HepG2 (cell line): Measurements from ENCODE around the gene CPS1.

Experiments
- CTCF ChIP-seq: sonication (generic); formaldehyde crosslinking; IDR thresholded peaks from 2 replicates; pipeline ENCODE4 v1.5.0; 2020; ENCODE audit warnings: mild to moderate bottlenecking, missing genetic modification reagents, moderate library complexity
- EHMT2 ChIP-seq: fragments of 200-600 bp; sonication (generic); IDR thresholded peaks from 2 replicates; pipeline ENCODE4 v1.7.0; 2017; ENCODE audit warnings: antibody characterized with exemption, low read depth, low read length, borderline replicate concordance
- MAFG ChIP-seq: sonication (generic); formaldehyde crosslinking; IDR thresholded peaks from 2 replicates; pipeline ENCODE4 v1.5.1; 2020; ENCODE audit warnings: mild to moderate bottlenecking, missing genetic modification reagents
- MAFK ChIP-seq, 2 experiments: IDR thresholded peaks in 1 of 2; conservative IDR thresholded peaks in 1 of 2; 2 replicates each; pipeline ENCODE4 v1.6.1; 2011; ENCODE audit warnings: improper control_type of control experiment in 2 of 2, low read length in 2 of 2
- MTERF4 ChIP-seq: sonication (generic); formaldehyde crosslinking; IDR thresholded peaks from 2 replicates; pipeline ENCODE4 v1.8.0; 2023; ENCODE audit warnings: mild to moderate bottlenecking, missing genetic modification reagents
- NFE2L1 ChIP-seq: sonication (generic); formaldehyde crosslinking; IDR thresholded peaks from 2 replicates; pipeline ENCODE4 v1.4.0; 2020; ENCODE audit warnings: missing genetic modification reagents, mild to moderate bottlenecking, borderline replicate concordance
- POLR2A ChIP-seq, 2 experiments: IDR thresholded peaks; 2 replicates each; pipeline ENCODE4 v1.6.1; 2011; ENCODE audit warnings: low read depth in 2 of 2, low read length in 2 of 2, mild to moderate bottlenecking in 1 of 2, moderate library complexity in 1 of 2; ENCODE audit not compliant: insufficient read depth in 1 of 2
- POLR2AphosphoS5 ChIP-seq: IDR thresholded peaks from 2 replicates; pipeline ENCODE4 v1.6.1; 2012; ENCODE audit warnings: low read depth, low read length
- REST ChIP-seq, 2 experiments: IDR thresholded peaks; 2 replicates each; pipeline ENCODE4 v1.6.1; 2011 to 2012; ENCODE audit warnings: low read length in 2 of 2, borderline replicate concordance in 1 of 2, low read depth in 1 of 2, mild to moderate bottlenecking in 1 of 2, moderate library complexity in 1 of 2
- RXRA ChIP-seq: sonication (generic); formaldehyde crosslinking; IDR thresholded peaks from 2 replicates; pipeline ENCODE4 v1.5.1; 2020; ENCODE audit warnings: missing genetic modification reagents
- ZBTB26 ChIP-seq: IDR thresholded peaks from 2 replicates; pipeline ENCODE4 v1.6.1; 2016; ENCODE audit warnings: missing compliant biosample characterization, missing genetic modification reagents, borderline replicate concordance
- ZNF414 ChIP-seq: sonication (generic); formaldehyde crosslinking; IDR thresholded peaks from 2 replicates; pipeline ENCODE4 v1.5.0; 2020; ENCODE audit warnings: missing genetic modification reagents

- no peak for TF ChIP-seq NFE2L1 (CRISPR knock-in tag)
- no peak for TF ChIP-seq ZBTB26 (CRISPR knock-in tag)
- TF ChIP-seq MAFK (conservative IDR thresholded peaks at IDR 0.05 in 1 of 2, IDR thresholded peaks at IDR 0.05 in 1 of 2; ENCODE audit: low read length in 2 of 2): no peak
- TF ChIP-seq CTCF (CRISPR knock-in tag): no peak
- no peak for TF ChIP-seq POLR2A (IDR thresholded peaks at IDR 0.05; ENCODE audit: insufficient read depth in 1 of 2, low read depth in 2 of 2, low read length in 2 of 2)
- no peak for TF ChIP-seq MTERF4 (CRISPR knock-in tag)
- TF ChIP-seq POLR2AphosphoS5: no peak
- TF ChIP-seq MAFG (CRISPR knock-in tag): no peak
- TF ChIP-seq REST (IDR thresholded peaks at IDR 0.05; ENCODE audit: borderline replicate concordance in 1 of 2, low read depth in 1 of 2, low read length in 2 of 2): no peak
- no peak for TF ChIP-seq RXRA
- TF ChIP-seq ZNF414 (CRISPR knock-in tag): no peak
- TF ChIP-seq EHMT2: no peak
These were observed 101.5 kb downstream of the CPS1 start for GRCh38 chr2:210657874-210658273.
